Activated CD8-positive, alpha-beta T cell treated with anti-CD3 and anti-CD28 coated beads, Interleukin-2, amount 10 ng/mL, durations not matched to agents 7 days and 5 days (primary cell): ENCODE measurements around the gene HNRNPM. TPM values are rescaled to one million over a fixed set of nuclear protein-coding genes. Genes with fewer than 3 reads are reported as not detected.
A peak's percentile ranks its signal among the peaks of the same experiment; 100 is the strongest.

Experiments
- ATAC-seq: fragments of 150-1000 bp; cut with Tn5 transposase; one replicate; pipeline ENCODE4 v1.10.0; 2021; ENCODE audit warnings: moderate library complexity
- CTCF ChIA-PET: fragments of 350-600 bp; sonication (Branson Sonifier 250); formaldehyde crosslinking; loops from one replicate; lab custom pipeline; 2021; ENCODE audit warnings: antibody characterized with exemption; lab: Charles Lee
- POLR2A ChIA-PET: fragments of 350-600 bp; sonication (Branson Sonifier 250); formaldehyde crosslinking; loops from one replicate; lab custom pipeline; 2021; ENCODE audit warnings: antibody characterized with exemption; lab: Charles Lee
- DNase-seq: peaks from one replicate; pipeline ENCODE4 v3.0.0-alpha.2; 2020
- H3K27ac Mint-ChIP-seq: one replicate; pipeline ENCODE4 v1.8.0; 2021; ENCODE audit warnings: mild to moderate bottlenecking, mixed read lengths
- H3K27me3 Mint-ChIP-seq: one replicate; pipeline ENCODE4 v1.8.0; 2021; ENCODE audit warnings: low read depth, mixed read lengths
- H3K36me3 Mint-ChIP-seq: one replicate; pipeline ENCODE4 v1.8.0; 2021; ENCODE audit warnings: low read depth, mixed read lengths
- H3K4me1 Mint-ChIP-seq: one replicate; pipeline ENCODE4 v1.8.0; 2021; ENCODE audit warnings: low read depth, mixed read lengths
- H3K4me3 Mint-ChIP-seq: one replicate; pipeline ENCODE4 v1.8.0; 2021; ENCODE audit warnings: mild to moderate bottlenecking, mixed read lengths
- H3K9me3 Mint-ChIP-seq: one replicate; pipeline ENCODE4 v1.8.0; 2022; ENCODE audit warnings: mixed read lengths; ENCODE audit not compliant: insufficient read depth
- total RNA-seq, 2 experiments: library from RNA; stranded (reverse); gene quantifications; one replicate each; pipeline ENCODE4 v1.2.3, GENCODE V29; 2021

The HNRNPM gene
- total RNA-seq, 2 experiments from 2014 or later: 283 to 291 TPM

DNA sequence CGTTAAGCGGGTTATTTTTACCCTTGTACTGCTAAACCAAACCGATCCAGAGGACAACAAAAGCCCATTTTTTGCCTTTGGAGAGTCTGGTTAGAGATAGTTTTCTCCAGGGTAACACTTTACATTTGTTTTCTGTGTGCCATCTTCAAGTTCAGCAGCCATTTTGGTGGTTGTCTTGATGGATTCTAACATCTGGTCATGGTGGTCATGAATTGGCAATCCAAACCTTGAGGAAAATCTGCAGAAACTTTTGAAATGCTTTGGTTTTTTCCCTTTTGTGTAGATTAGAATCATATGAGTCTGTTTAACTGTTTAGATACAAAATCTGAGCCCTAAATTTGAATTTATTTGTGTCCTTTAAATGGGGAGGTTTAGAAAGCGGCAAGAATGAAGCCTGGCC is 16.6 kb downstream of the HNRNPM start:
- no peak for DNase-seq
- ChIA-PET POLR2A (interaction anchor here (1.1 to 1.2 kb wide), 2 partner anchors 12 to 16 kb away, joined by 4 to 5 read pairs; partner anchors contain the start of gene HNRNPM), CTCF (no interaction called here)
- Mint-ChIP-seq H3K27ac (no peak overlapping the region), H3K4me3 (no peak overlapping the region), H3K27me3 (no peaks in the 10 kb centered on the region), H3K4me1 (peaks cover 34% of the 10 kb centered on the region), H3K9me3 (no peaks in the 10 kb centered on the region), H3K36me3 (peaks cover 73% of the 10 kb centered on the region)
- no peak for ATAC-seq

DNA sequence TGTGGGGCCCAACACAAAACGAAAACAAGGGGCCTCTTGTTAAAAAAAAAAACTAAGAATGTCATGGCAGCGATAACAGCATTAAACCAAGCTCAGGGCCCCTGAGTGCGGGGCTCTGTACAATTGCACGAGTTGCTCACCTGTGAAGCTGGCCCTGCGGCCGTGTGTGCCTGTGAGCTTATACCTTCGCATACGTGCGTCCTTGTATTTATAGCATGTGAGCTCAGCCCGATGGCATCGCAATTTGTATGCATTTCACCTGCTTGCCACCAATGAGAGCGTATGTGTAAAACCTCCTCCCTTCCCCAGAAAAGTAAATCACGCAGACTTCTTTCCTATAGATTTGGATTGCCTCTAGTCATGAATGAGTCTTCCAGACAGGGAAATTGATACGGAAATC is 17.1 kb downstream of the HNRNPM start:
- ChIA-PET CTCF (interaction anchor here (0.8 to 1.4 kb wide), 2 partner anchors 49 to 108 kb away, joined by 3 read pairs; partner anchors contain the start of gene MARCHF2), POLR2A (interaction anchor here (1.1 to 1.2 kb wide), 2 partner anchors 12 to 17 kb away, joined by 4 to 5 read pairs; partner anchors contain the start of gene HNRNPM)
- DNase-seq (no peak), ATAC-seq (no peak)
- Mint-ChIP-seq H3K9me3 (no peaks in the 10 kb centered on the region), H3K27ac (no peak overlapping the region), H3K4me1 (peaks cover 28% of the 10 kb centered on the region), H3K27me3 (no peaks in the 10 kb centered on the region), H3K36me3 (peaks cover 70% of the 10 kb centered on the region), H3K4me3 (no peak overlapping the region)

DNA sequence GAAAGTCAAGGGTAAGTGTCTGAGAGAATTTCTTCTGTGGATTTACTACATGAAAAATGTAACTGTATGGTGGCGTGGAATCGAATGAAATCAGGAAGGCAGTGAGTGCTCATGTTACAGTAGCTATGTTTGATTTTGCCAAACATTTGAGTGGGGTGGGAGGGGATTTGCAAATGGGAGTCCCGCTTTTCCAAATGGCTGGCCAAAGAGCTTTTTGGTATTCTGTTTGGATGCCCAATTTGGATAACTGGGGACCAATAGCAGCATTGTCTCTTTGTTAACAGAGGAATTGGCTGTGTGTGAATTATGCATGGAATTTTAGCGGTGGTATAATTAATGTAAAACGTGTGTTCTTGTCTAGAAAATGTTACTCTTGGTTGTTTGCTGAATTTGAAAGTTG is 17.8 kb downstream of the HNRNPM start:
- peaks cover 27% of the 10 kb centered on the region for H3K4me1 Mint-ChIP-seq
- CTCF ChIA-PET: interaction anchor here (0.8 to 1.4 kb wide), 4 partner anchors 49 to 119 kb away, joined by 3 read pairs; partner anchors contain the start of gene MARCHF2
- ATAC-seq: no peak

DNA sequence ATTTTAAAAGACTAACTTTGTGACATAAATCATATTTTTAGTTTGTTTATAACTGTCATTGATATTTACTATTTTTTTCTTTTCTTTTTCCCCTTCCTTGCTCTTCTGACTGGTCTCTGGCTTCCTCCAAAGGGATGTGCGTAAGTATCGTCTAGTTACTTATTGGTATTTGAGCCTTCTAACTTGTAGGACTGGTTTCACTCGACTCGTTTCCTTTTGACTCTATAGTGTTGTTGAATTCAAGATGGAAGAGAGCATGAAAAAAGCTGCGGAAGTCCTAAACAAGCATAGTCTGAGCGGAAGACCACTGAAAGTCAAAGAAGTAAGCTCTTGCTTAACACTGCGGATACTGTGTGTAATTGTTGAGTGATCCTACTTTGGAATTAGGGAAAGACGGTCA is 18.6 kb downstream of the HNRNPM start:
- H3K36me3 Mint-ChIP-seq: peaks cover 72% of the 10 kb centered on the region
- peaks cover 30% of the 10 kb centered on the region for H3K4me1 Mint-ChIP-seq
- no peak overlapping the region for H3K4me3 Mint-ChIP-seq
- ATAC-seq: no peak
- H3K9me3 Mint-ChIP-seq: no peaks in the 10 kb centered on the region
- ChIA-PET POLR2A (interaction anchor here (0.6 to 2.5 kb wide), 3 partner anchors 11 to 18 kb away, joined by 3 to 6 read pairs (median 3); partner anchors contain the start of gene HNRNPM), CTCF (interaction anchor here (1.0 to 1.1 kb wide), 2 partner anchors 115 to 118 kb away, joined by 3 read pairs; no protein-coding TSS in a partner anchor)
- no peaks in the 10 kb centered on the region for H3K27me3 Mint-ChIP-seq
- DNase-seq: no peak
- H3K27ac Mint-ChIP-seq: no peak overlapping the region

More for the DNA sequence above, 17.8 kb downstream of the HNRNPM start:
- Mint-ChIP-seq H3K27ac (no peak overlapping the region), H3K9me3 (no peaks in the 10 kb centered on the region), H3K4me3 (no peak overlapping the region), H3K36me3 (peaks cover 72% of the 10 kb centered on the region), H3K27me3 (no peaks in the 10 kb centered on the region)
- no peak for DNase-seq
- POLR2A ChIA-PET: interaction anchor here (0.7 to 1.2 kb wide), 3 partner anchors 13 to 19 kb away, joined by 3 to 5 read pairs (median 4); partner anchors contain the start of gene HNRNPM

DNA sequence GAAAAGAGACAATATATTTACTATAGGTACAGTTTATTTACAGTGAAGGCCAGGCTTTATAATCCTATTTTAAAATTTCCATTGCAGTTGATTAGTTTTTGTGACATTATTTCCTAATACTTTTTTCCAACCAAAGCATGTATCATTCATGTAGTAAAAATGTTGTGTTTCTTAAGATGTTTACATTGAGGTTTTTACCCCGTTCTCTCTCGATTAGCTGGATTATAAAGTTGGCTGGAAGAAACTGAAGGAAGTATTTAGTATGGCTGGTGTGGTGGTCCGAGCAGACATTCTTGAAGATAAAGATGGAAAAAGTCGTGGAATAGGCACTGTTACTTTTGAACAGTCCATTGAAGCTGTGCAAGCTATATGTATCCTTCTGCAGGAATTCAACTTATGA is 21.2 kb downstream of the HNRNPM start:
- Mint-ChIP-seq H3K36me3 (peaks cover 83% of the 10 kb centered on the region), H3K27me3 (no peaks in the 10 kb centered on the region), H3K4me1 (peaks cover 24% of the 10 kb centered on the region), H3K9me3 (no peaks in the 10 kb centered on the region), H3K27ac (no peak overlapping the region), H3K4me3 (no peak overlapping the region)
- ChIA-PET POLR2A (no interaction called here), CTCF (interaction anchor here (0.7 kb wide), 1 partner anchor 16 kb away, joined by 3 read pairs; no protein-coding TSS in a partner anchor)
- DNase-seq (no peak), ATAC-seq (no peak)

DNA sequence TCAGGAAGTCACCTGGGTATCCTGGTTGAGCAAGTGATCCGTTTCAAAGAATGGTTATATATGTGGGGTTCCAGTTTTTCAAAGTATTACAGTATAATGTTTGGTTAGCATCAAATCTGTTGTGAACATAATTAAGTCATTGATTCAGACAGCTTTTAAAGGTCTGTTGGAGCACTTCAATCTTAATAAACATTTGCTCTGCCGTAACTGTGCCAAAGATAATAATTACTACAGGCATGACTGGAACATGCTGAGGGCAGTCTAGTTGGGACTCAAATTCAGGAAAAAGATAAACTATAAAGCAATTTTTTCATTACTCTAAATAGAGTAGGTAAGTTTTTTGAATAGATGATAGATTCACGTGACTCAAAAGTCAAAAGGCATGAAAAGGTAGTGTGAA is 23.3 kb downstream of the HNRNPM start:
- no peak for ATAC-seq
- ChIA-PET CTCF (no interaction called here), POLR2A (no interaction called here)
- Mint-ChIP-seq H3K4me3 (no peak overlapping the region), H3K27ac (no peak overlapping the region), H3K4me1 (peaks cover 30% of the 10 kb centered on the region), H3K36me3 (peaks cover 85% of the 10 kb centered on the region), H3K27me3 (no peaks in the 10 kb centered on the region), H3K9me3 (no peaks in the 10 kb centered on the region)
- no peak for DNase-seq

DNA sequence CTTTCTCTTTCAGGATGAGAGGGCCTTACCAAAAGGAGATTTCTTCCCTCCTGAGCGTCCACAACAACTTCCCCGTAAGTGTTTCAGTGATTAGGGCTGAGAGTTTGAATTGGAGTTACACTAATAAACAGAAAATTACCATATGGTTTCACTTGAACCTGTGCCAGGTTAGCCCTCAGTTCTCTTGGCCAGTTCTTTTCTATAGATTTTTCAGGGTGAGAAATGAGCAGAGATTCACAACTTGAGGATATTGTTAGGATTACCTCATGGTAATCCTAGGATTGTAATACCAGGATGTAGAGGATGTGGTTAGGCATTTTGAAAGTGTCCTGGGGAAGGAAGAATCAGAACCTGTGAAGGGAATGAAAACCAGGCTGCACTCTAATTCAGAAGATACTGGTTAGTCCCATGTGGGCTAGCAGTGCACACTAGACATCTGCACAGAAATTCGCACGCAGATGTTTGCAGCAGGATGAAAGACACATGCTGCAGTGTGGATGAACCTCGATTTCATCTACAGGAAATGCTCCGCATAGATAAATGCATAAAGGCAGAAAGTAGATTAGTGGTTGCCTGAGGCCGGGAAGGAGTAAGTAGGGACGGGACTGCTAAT is 24.1 kb downstream of the HNRNPM start:
- Mint-ChIP-seq H3K27me3 (no peaks in the 10 kb centered on the region), H3K36me3 (peaks cover 84% of the 10 kb centered on the region), H3K27ac (peak overlapping the region; percentile 37), H3K9me3 (no peaks in the 10 kb centered on the region), H3K4me3 (no peak overlapping the region), H3K4me1 (peaks cover 36% of the 10 kb centered on the region)
- POLR2A ChIA-PET: no interaction called here
- CTCF ChIA-PET: no interaction called here
- ATAC-seq: peak; percentile 28
- no peak for DNase-seq

DNA sequence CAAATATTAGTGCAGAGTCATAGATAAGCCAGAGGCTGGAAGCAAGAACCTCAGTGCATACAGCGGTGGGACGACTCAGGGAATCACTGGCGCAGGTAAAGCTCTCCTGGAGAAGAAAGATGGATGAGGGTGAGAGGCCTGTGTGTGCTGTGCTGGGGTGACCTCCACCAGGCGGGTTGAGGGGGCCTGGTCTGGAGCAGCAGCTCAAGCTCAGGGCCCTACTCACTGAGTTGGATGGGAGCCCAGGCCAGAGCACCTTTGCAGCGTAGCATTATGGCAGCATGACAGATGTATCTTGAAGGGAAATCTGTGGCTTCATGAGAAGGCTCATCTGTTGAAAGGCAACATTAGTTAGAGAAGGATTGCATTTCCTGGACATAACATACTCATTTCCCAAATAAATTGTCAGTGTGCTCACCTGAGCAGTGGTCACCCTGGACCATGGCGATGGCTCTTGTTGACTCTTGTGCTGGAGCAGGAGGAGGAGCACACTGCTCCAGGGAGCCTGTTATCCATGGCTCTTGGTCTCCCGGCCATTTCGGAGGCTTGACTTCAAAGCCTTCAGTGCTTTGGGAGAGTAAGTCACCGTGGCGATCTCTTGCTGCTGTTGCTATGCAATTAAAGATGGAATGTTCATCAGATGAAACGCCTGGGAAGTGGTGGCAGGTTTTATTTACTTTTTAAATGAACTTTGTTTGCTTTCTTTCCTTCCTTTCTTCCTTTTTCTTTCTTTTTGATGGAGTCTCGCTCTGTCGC is 25.0 kb downstream of the HNRNPM start:
- peaks cover 83% of the 10 kb centered on the region for H3K36me3 Mint-ChIP-seq
- ATAC-seq: no peak

DNA sequence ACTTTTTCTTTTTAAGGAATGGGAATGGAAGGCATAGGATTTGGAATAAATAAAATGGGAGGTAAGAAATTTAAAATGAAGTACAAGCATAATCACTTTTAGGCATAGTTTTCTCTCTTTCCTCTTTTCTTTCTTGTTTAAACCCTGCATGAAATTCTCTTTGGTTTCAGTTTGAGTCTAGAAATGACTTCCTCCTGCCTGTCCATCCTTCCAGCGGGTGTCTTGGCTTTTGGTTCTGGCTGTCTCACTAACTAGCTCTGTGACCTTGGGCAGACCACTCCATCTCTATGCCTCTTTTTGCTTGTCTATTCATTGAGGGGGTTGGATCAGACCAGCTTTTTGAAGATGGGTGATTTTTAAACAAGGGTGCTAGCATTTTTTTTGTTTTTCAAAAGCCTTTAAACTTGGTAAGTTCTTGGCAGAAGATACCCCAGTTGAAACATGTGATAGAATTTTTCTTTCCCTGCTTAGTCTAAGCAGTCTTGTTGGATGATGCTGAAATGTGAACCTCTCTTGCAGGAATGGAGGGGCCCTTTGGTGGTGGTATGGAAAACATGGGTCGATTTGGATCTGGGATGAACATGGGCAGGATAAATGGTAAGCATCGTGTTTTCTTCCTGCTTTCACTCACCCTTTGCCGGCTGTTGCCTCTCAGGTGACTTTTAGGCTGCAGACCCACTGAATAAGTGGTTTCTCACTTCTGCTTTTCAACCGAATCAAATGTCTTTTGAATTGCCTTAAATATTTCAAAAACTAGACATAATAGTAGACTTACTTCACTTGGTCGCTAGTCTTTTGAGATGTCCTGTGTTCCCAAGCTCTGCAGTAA is 29.1 kb downstream of the HNRNPM start:
- DNase-seq (no peak), ATAC-seq (peak; percentile 28)
- Mint-ChIP-seq H3K4me3 (no peak overlapping the region), H3K9me3 (no peaks in the 10 kb centered on the region), H3K36me3 (peaks cover 80% of the 10 kb centered on the region), H3K27me3 (no peaks in the 10 kb centered on the region), H3K27ac (peak overlapping the region; percentile 67), H3K4me1 (peaks cover 57% of the 10 kb centered on the region)
- ChIA-PET CTCF (interaction anchor here (1.1 to 2.2 kb wide), 3 partner anchors 13 to 107 kb away, joined by 3 to 7 read pairs (median 5); partner anchors contain the start of gene MYO1F), POLR2A (interaction anchor here (0.7 to 0.8 kb wide), 2 partner anchors 10 to 40 kb away, joined by 3 read pairs; partner anchors contain the start of gene ZNF414)

More for the DNA sequence above, 25.0 kb downstream of the HNRNPM start:
- Mint-ChIP-seq H3K4me3 (no peak overlapping the region), H3K4me1 (peaks cover 39% of the 10 kb centered on the region), H3K27ac (peak overlapping the region; percentile 37), H3K27me3 (no peaks in the 10 kb centered on the region), H3K9me3 (no peaks in the 10 kb centered on the region)
- no peak for DNase-seq
- ChIA-PET POLR2A (no interaction called here), CTCF (no interaction called here)

DNA sequence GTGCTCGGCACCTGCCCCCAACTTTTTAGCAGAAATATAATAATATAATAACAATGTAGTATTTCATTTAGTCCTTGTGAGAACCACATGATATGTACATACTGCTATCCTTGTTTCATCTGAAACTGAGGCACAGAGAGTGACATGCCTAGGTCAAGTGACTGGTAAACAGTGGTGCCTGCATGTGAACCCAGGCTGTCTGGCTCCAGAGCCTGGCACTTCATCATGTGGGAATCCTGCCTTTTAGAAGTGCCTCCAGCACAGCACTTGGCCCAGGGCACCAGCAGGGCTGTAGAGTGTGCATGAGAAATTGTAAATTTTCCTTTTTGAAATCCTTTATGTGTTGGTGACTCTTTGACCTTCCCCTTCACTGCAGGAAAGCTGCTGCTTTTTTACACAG is 30.2 kb downstream of the HNRNPM start:
- Mint-ChIP-seq H3K4me3 (no peak overlapping the region), H3K27me3 (no peaks in the 10 kb centered on the region), H3K27ac (no peak overlapping the region), H3K9me3 (no peaks in the 10 kb centered on the region), H3K4me1 (peaks cover 56% of the 10 kb centered on the region), H3K36me3 (peaks cover 73% of the 10 kb centered on the region)
- ATAC-seq (no peak), DNase-seq (no peak)
- ChIA-PET POLR2A (no interaction called here), CTCF (interaction anchor here (2.2 kb wide), 1 partner anchor 12 kb away, joined by 7 read pairs; no protein-coding TSS in a partner anchor)

DNA sequence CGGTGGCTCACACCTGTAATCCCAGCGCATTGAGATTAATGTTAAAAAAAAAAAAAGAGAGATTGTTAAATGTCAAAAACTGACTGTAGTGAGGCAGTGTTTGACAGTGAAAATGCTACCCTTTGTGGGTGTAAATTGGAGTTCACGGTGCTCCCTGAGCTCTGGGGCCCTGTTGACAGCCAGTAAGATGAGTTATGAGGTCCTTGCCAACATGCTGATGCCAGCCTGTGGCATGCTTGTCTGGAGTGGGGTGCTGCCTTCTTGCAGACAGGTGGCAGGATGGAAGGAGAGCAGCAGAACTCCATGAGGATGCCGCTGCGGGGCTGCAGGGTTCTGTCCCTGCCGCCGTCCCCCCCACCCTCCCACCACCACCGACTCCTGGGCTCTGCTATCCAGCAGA is 31.7 kb downstream of the HNRNPM start:
- CTCF ChIA-PET: interaction anchor here (0.7 kb wide), 1 partner anchor 10 kb away, joined by 3 read pairs; no protein-coding TSS in a partner anchor
- Mint-ChIP-seq H3K36me3 (peaks cover 70% of the 10 kb centered on the region), H3K9me3 (no peaks in the 10 kb centered on the region), H3K4me1 (peaks cover 64% of the 10 kb centered on the region), H3K27ac (no peak overlapping the region), H3K27me3 (no peaks in the 10 kb centered on the region), H3K4me3 (no peak overlapping the region)
- POLR2A ChIA-PET: interaction anchor here (0.6 kb wide), 1 partner anchor 42 kb away, joined by 4 read pairs; no protein-coding TSS in a partner anchor
- no peak for ATAC-seq
- DNase-seq: no peak
